Mucosa of gallbladder (tissue), 1 donor: Measurements from ENCODE around the gene SHISA9. TPM values are rescaled to one million over a fixed set of nuclear protein-coding genes. Genes with fewer than 3 reads are reported as not detected.

Experiments used
- DNase-seq: peaks from one replicate; pipeline ENCODE4 v3.0.0-alpha.2; 2020; ENCODE audit warnings: low spot score
- total RNA-seq: library from RNA; stranded (reverse); gene quantifications from one replicate; pipeline ENCODE4 v1.2.1, GENCODE V29; 2021
- donor health status: DM: no; HTN: no; CAD: no.

Gene SHISA9
- total RNA-seq, 1 donor from 2014 or later, result 0.89 TPM

DNA sequence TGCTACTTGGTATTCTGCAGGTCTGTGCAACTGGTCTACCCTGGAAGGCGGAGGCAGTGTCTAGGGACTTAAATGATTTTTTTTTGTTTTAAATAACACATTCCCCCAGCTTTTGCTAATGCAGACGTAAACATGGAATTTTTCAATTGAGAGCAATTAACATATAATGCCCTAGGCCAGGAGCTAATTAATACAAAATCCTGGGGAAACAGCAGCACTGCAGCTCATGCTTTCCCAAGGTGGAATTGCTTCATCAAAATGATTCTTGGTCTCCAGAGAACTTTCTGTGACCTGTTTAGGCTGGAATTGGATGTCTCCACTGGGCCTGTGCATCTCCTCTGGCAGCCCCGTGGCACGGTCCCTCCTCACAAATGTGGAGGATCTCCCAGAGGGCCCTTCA, 50.6 kb downstream of the SHISA9 start:
- no peak for DNase-seq

DNA sequence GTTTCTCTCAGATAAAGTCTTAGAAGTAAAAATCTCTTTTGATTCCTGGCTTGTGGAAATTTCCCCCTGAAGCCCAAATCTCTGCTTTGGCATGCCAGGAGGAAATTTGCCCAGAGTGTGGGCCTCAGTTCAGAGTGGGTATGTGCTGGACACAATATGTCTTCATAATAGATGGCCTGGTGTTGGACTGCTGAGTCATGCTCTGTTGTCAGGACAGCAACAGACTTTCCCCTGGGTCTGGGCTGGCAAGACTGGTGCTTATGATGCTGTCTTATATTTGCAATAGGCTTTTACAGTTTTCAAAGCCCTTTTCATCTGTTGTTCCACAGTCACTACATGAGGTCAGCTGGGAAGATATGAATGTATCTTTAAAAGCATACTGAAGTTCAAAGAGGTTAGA, 57.0 kb downstream of the SHISA9 start:
- DNase-seq, result no peak

DNA sequence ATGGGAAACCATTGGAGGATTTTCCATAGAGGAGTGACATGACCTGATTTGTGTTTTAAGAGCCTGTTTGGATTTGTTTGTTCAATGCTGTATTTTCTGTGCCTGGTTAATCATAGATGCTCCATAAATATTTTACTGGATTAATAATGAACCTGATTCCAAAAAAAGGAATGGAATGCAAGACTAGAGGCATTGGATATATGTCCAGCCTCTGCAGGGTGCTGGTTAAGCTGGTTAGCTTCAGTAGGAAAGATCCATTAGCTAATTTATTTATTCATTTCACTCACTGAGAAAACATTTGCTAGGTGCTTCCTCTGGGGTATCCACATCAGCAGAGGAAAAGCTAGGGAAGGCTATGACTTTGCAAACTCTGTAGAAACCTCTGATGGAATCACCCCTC, 57.7 kb downstream of the SHISA9 start:
- no peak for DNase-seq

DNA sequence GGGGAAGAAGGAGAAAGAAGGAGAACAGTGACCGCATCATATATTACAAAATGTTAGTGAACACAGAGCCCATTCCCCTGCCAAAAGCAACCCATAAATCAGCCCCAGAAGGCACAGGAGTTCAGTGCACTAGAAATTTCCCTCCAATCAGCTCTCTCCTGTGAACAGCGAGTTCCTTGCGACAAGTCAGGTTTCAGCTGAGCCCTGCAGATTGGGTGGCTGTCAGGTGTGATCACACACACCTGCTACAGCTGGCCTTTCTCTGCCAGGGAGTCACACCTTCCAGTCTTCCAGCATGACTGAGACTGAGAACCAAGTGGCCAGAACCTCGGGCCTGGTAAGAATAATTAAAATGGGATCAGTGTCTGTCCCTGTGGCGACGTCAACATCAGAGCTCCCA, 60.2 kb downstream of the SHISA9 start:
- DNase-seq, result no peak

DNA sequence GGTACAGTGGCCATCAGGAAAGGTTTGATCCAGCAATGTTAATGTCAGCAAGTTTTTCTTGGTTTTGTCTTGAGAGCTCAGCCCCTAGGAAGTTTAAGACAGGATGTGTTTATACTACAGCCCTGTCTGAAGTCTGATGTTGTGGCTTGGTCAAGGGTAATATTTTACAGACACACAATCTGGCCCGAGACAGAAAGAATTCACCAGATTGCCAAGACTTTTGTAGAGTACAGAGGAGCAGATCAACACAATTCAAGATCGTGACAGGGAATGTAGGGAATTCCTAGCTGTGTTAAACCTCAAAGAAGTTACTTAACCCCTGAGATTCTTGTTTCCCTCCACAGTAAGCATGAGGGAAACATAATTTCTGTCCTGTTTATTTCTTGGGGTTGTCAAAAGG, 63.1 kb downstream of the SHISA9 start:
- no peak for DNase-seq

DNA sequence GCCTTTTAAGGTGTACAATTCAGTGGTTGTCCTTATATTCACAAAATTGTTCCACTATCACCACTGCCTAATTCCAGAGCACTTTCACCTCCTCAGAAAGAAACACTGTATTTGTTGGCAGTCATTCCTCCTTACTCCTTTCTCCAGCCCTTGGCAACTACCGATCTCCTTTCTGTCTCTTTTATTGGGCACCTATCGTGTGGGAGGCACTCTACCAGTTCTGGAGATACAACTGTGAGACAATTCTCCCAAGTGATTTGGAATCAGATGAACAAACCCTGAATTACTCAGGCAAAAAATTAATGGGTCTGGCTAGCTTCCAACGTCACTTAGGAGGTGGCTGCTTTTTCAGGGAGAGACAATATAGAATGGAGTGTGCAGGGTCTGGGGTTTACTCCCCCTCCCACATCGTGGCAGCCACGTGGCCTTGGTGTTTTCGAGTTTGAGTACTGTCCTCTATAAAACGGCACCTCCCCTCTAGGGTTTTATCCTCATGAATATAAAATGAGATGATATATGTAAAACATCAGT, 63.9 kb downstream of the SHISA9 start:
- no peak for DNase-seq

DNA sequence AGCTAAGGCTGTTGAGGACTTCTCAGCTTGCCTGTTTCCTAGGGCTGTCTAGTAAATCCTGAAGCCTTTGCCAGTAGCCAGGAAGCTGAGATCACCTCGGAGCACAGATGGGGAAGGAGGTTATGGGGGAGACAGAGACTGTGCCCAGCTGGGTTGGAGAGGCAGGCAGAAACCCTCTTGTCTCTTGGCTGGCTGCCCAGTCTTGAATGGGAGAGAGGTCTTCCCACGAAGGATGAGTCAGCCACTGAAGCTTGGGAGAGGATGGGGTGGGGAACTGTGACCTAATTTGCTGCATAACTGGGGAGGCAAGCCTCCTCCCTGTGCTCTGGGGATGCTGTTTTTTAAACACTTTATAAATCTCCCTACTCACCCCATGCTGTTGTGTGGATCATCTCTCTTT, 69.8 kb downstream of the SHISA9 start:
- DNase-seq, result peak; percentile 42

DNA sequence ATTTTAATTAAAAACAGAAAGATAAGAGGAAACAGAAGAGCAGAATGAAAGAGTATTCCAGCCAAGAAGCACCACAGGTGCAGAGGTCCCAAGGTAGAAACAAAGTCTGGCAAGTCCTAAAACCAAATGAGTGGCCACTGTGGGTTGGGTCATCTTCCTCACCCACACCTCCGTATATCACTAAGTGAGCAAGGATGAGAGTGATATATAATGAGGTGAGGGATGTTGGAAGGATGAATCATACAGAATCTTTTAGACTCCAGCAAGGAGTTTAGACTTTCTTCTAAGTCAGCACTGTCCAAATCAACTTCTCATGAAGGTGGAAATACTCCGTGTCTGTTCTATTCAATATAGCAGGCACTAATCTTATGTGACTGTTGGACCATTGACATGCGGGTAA, 70.8 kb downstream of the SHISA9 start:
- no peak for DNase-seq

DNA sequence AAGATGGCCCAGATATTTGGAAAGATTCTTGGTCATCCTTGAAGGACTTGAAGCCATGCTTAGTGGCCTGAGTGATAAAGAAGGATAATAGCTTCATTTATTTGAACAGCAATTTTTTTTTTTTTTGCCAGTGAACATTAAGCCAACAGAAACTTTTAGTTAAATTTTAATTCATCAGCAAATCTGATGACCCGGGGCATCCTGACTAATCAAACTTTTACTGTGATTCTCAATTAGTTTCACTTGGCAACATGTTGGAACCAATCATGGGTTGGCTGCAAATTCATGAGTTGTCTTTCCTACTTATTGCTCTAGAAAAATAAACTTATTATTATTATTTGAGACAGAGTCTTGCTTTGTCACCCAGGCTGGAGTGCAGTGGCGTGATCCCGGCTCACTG, 74.4 kb downstream of the SHISA9 start:
- no peak for DNase-seq

DNA sequence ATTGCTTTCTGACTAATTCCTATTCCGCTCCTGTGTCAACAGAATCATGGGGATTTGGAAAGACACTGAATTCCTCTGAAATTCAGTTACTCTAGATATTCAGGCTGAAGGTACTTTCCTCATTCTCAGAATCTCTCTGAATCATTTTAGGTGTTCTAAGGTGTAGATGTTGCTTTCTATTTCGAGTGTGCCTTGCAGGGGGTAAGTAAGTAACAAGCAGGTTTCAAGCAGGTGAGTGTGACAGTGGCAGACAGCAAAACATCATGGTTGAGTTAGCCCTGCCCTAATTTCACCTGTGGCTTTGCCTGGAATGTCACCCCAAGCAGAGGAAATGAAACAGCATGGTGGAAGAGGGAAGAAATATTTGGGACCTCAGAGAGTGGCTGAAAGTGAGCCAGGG, 75.1 kb downstream of the SHISA9 start:
- no peak for DNase-seq

DNA sequence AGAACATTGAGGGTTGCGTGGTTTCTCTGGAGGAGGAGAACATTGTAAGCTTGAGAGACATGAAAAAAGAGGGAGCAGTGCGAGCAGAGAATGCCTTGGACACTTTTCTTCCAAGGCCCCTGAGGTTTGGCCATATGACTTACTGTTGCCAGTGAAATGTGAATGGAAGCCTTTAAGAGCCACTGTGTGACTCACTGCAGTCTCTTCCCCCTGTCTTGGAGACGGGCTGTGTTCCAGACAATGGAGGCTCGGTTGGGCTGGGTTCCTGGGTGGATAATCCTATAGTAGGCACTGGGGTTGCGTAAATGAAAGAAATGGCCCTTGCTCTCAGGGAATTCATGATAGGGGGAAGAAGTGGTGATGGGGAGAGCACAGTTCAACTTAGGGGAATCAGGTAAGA, 75.5 kb downstream of the SHISA9 start:
- DNase-seq, result no peak

DNA sequence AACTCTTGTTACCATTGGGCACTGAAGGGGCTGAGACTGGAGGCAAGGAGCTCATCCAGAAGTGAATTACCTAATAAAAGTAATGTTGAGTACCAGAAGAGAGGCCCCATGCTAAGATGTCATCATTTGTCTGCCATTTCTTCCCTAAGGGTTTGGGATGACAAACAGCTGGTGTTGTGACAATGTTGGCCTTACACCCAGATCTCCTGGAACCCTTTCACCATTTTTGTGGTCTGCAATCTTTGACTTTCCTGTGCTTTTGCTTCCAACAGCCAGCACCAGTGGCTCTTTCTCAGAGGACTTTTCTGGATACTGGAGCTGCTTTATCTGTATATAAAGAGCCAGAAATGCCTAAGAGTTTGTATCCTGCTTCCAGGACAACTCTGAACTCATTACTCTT, 84.1 kb downstream of the SHISA9 start:
- DNase-seq, result no peak

DNA sequence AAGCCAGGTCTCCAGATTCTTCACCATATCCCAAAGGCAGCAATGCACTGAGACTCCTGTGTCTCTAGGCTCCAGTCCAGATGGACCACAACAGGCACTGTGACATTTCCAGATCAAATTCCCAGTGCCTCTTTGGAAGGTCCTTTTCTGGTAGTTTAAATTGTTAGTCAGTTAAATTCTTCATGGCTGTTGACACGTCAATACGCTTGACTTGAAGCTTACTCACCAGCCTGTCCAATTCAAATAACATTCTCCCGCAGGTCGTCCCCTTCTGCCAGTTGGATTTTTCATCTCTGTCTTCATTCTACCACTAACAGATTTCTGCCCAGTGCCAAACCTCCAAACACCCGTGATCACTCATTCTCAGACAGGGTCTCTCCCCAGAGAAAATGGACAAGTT, 86.7 kb downstream of the SHISA9 start:
- no peak for DNase-seq

DNA sequence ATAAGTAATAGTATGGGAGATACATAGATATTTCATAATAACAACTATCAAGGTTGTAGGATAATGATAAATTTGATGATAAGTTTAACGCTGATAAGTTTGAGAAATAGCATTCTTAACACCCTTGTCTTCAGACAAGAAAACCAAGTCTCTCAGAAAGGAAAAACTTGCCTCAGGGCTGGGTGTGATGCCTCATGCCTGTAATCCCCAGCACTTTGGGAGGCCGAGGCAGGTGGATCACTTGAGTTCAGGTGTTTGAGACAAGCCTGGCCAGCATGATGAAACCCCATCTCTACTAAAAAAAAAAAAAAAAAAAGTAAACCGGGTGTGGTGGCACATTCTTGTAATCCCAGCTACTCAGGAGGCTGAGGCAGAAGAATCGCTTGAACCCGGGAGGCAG, 90.7 kb downstream of the SHISA9 start:
- DNase-seq, result no peak

DNA sequence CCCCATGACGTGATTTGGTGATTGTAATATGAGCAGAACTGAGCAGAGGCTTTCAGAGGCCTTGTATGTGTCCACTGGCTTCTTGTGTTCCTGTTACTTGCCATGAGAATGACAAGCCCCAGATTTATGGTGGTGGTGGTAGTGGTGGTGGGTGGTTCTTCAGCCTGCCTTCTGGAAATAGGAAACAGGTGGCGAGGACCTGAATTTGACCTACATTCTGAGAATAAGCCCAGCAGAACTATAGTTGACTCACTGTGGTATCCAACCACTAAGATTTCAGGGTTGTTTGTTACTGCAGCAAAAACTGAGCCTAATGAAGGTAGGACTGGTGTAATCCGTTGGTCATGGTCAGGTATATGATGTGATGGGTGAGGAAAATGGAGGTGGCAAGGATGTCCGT, 93.0 kb downstream of the SHISA9 start:
- DNase-seq, result no peak

DNA sequence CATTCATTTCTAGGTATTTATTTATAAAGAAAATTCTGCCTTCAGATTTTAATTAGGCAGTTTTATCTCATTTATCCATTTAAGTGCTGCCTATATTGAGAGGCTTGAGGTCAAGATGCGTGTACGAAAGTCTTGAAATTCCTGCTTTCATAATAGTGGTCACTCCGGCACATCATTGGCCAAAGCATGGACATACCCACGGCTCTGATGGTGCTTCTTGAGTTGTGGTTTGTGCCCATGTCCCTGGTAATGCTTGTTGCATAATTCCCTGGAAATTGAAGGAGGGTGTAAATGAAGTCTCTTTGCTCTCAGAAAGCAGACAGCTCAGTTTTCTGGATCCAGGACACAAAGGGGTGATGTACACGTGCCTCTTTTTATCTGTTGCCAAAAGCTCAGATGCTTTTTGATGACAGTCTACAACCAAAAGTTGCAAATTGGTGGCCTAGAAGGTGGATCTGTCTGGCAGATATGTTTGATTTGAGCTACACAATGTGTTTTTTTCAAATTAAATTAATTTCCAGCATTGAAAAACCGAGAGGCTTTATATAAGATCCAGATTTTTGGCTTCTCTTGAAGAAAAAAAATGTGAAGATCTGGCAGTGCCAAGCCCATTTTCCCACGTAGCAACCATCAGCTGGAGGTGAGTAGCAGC, 94.4 kb downstream of the SHISA9 start:
- no peak for DNase-seq

DNA sequence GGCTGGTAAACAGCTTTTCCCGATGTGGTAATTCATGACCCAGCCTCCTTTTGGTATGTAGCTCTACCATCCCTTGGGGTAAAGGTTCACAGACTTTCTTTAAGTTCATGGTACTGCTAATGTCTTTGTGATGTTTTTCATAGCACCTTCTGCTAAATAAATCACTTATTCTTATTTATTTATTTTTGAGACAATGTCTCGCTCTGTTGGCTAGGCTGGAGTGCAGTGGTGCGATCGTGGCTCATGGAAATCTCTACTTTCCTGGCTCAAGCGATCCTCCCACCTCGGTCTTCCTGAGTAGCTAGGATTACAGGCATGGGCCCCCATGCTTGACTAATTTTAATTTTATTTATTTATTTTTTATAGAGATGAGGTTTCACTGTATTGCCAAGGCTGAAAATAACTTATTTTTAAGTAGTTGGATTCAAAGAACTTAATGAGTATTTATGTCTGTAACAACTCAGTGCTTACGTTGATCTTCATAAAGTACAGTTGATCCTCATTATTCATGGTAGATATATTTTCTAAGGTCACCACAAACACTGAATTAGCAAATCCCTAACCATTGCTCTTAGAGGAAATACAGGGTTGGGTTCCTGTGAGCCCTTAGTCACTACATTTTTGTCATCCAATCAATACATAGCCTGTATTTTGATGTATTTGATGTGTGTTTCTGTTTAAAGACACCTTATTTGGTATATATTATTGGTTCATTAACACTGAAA, 97.1 kb downstream of the SHISA9 start:
- DNase-seq, result no peak

DNA sequence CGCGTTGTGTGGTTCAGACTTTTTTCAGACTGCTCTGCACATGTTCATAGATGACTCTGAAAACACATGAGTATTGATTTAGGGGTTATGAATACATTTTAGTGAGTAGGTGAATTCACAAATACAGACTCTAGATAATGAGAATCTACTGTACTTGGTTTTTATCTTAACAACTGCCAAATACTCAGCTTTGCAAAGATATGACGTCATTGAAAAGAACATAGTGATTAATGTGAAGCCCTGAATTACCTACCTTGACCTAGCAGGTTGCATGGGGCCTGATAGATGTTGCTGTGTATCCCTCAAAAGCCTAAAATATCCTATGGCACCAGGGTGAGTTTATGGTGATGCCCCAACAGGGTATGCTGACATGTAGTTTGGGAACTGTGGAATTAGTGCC, 98.0 kb downstream of the SHISA9 start:
- DNase-seq, result no peak

DNA sequence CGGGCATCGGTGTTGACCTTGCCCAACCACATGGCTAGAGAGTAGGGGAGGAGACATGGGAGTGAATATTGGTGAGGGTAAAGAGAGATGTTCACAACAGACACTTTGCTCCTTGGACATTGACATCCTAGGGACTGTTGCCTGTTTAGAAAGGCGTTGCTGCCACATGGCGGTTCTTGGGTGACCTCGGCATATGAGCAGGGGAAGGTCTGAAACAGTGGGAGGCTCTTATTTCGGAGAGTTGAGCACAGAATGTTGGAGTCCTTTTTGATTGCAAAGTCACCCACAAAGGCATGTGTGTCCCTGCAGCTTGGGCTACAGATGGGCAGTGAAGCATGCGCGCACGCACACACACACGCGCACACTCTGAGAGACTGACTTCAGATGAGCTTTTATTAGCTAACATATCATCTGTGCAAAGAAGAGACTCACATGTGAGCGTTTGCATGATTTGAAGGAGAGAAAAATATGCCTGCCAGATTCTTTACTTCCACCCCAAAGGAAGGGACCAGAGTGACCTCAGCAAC, 104.4 kb downstream of the SHISA9 start:
- DNase-seq, result no peak

DNA sequence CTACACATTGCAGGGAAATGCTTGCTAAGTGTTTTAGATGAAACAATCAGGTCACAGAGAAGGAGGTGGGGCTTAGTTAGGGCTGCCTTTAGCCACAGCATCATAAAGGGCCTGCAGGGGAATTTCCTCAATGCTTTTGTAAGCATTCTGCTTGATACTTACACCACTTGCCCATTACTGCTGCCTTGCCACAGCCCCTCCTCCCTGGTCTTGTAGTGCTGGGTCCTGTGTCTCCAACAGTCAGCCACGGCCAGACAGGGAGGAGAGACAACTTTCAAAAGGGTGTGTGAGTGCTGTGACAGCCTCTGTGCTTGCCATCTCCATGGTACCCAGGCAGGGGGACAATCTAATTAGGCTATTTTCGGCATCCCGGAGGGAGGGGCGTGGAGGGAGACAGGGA, 111.2 kb downstream of the SHISA9 start:
- no peak for DNase-seq

DNA sequence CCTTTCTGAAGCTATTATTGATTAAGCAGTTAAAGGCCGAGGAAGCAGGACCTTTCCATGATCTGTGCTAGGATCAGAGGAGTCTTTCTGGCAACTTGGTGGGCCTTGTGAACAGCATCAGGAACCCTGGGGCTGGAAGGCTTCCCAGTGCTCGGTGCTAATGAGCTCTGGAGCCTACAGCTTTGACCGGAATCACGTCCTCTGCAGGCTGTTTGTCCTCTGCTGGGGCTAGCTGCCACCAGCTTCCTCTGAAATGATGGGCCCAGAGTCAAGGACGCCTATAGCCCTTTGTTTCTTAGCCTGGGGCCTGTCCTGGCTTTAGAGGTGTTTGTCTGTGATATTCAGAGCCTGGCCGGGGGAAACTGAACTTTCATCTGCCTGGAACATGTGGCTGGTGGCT, 111.6 kb downstream of the SHISA9 start:
- DNase-seq, result no peak

DNA sequence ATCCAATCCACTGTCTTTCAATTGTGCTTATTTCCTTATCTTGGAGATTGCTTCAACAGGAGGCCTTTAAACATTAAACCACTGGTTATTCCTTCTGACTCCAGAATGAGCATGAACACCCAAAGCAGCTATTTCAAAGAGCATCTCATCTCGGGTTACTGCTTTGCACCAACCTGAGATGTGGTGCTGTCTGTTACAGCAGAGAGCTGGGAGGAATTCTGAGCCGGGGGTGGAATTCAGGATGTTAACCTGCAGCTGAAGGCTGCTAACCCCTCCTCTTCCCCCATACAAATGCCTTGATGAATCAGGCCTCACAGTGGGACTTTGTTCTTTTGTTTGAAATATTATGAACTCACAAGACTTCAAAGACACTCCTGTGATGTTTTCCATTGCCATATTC, 113.1 kb downstream of the SHISA9 start:
- DNase-seq, result no peak

DNA sequence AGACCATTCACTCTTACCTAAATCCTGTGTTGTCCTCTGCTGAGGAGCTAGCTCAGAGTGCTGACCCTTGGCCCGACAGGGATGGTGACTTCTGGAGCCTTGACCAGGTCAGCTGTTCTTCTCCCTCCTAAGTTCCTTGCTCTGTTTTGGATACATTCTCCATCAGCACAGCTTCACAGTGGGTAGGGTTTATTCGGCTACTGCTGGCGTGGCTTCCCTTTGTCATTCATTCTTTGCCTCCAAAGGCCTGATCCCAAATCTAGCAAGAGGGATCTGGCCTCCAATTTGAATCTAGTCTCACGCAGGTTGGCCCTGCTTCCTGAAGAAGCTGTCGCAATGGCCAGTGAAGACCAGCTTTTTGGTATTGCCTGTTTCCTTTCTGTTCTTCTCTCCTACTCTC, 116.6 kb downstream of the SHISA9 start:
- no peak for DNase-seq
